Stimulated activated CD8-positive, alpha-beta memory T cell treated with anti-CD3 and anti-CD28 coated beads, Interleukin-15, amount 100 ng/mL, for 1 hour (primary cell): ENCODE results near the gene SIGLEC9.
"Not testable (repeated sequence)": the region's sequence is repeated elsewhere in the genome, so short reads cannot be mapped to it uniquely, and the experiment has no call there.

Source experiments
- DNase-seq: peaks from one replicate; pipeline ENCODE4 v3.0.0-alpha.2; 2020; ENCODE audit warnings: low read depth

Gene SIGLEC9

GRCh38 chr19:51123802-51124201 is 904 bp upstream of the SIGLEC9 start:
- DNase-seq = no peak

GRCh38 chr19:51124216-51124615 is 490 bp upstream of the SIGLEC9 start:
- no peak for DNase-seq

- DNase-seq = no peak
Measured at GRCh38 chr19:51125421-51126075, 842 bp downstream of the SIGLEC9 start.

- no peak for DNase-seq
Measured at GRCh38 chr19:51127032-51127431, 2.3 kb downstream of the SIGLEC9 start.

- DNase-seq = no peak
Measured at GRCh38 chr19:51127755-51128154, 3.0 kb downstream of the SIGLEC9 start.

GRCh38 chr19:51128227-51128626 is 3.5 kb downstream of the SIGLEC9 start:
- no peak for DNase-seq

GRCh38 chr19:51129716-51130115 is 5.0 kb downstream of the SIGLEC9 start:
- DNase-seq = no peak

GRCh38 chr19:51131780-51132680 is 7.3 kb downstream of the SIGLEC9 start:
- no peak for DNase-seq

- no peak for DNase-seq
Measured at GRCh38 chr19:51135004-51135403, 10.3 kb downstream of the SIGLEC9 start.

GRCh38 chr19:51135986-51136762 is 11.5 kb downstream of the SIGLEC9 start:
- no peak for DNase-seq

- no peak for DNase-seq
Measured at GRCh38 chr19:51136851-51137551, 12.3 kb downstream of the SIGLEC9 start.

- DNase-seq = no peak
Measured at GRCh38 chr19:51137792-51138425, 13.2 kb downstream of the SIGLEC9 start.

- no peak for DNase-seq
Measured at GRCh38 chr19:51138549-51138979, 13.9 kb downstream of the SIGLEC9 start.

- no peak for DNase-seq
Measured at GRCh38 chr19:51139299-51140014, 14.8 kb downstream of the SIGLEC9 start.

GRCh38 chr19:51140441-51140840 is 15.7 kb downstream of the SIGLEC9 start:
- no peak for DNase-seq

GRCh38 chr19:51141181-51141580 is 16.5 kb downstream of the SIGLEC9 start:
- DNase-seq = no peak

GRCh38 chr19:51142119-51142518 is 17.4 kb downstream of the SIGLEC9 start, which contains the start of gene SIGLEC7:
SIGLEC7 (plus strand) TSS chr19:51142301; CDS start chr19:51142370, 69 bp downstream.
- no peak for DNase-seq

- DNase-seq = not testable (repeated sequence)
Measured at GRCh38 chr19:51142809-51143475, 18.2 kb downstream of the SIGLEC9 start.

- DNase-seq = no peak
Measured at GRCh38 chr19:51143486-51143885, 18.8 kb downstream of the SIGLEC9 start.

GRCh38 chr19:51144482-51145045 is 19.9 kb downstream of the SIGLEC9 start:
- DNase-seq = no peak
